PC-3 (cell line): ENCODE data around the gene DIP2C. TPM values are rescaled to one million over a fixed set of nuclear protein-coding genes. Genes with fewer than 3 reads are reported as not detected.

Experiments used
- ATAC-seq: fragments of 200-7000 bp; cut with Tn5 transposase; 2 replicates; pipeline ENCODE4 v1.9.1; 2020; ENCODE audit warnings: mild to moderate bottlenecking, moderate library complexity
- BruUV-seq: library from RNA; stranded (reverse); fragments of 400-500 nt; replicated peaks from 2 replicates; lab custom pipeline; 2021; lab: Mats Ljungman, UMichigan
- CTCF ChIA-PET: fragments of 300-600 bp; sonication (Branson Sonifier 250); formaldehyde crosslinking; loops from one replicate; lab custom pipeline; 2022; ENCODE audit warnings: antibody characterized with exemption; lab: Charles Lee
- POLR2A ChIA-PET: fragments of 300-600 bp; sonication (Branson Sonifier 250); formaldehyde crosslinking; loops from one replicate; lab custom pipeline; 2022; ENCODE audit warnings: antibody characterized with exemption; ENCODE audit not compliant: unreplicated experiment; lab: Charles Lee
- DNase-seq: peaks from one replicate; pipeline ENCODE4 v3.0.0-alpha.2; 2015
- H2AFZ ChIP-seq: fragments of 300-600 bp; sonication (generic); 2 replicates; pipeline ENCODE4 v1.6.0; 2016; ENCODE audit warnings: antibody characterized with exemption, low read length
- H3F3A ChIP-seq: fragments of 300-600 bp; sonication (generic); one replicate; pipeline ENCODE4 v1.6.0; 2017; ENCODE audit warnings: antibody characterized with exemption, low read length, control low read depth, mild to moderate bottlenecking; ENCODE audit not compliant: unreplicated experiment
- H3K27ac ChIP-seq: fragments of 300-600 bp; sonication (generic); 2 replicates; pipeline ENCODE4 v1.5.1; 2016; ENCODE audit warnings: mild to moderate bottlenecking, low read length
- H3K27me3 ChIP-seq: fragments of 300-600 bp; sonication (generic); 2 replicates; pipeline ENCODE4 v1.6.1; 2016; ENCODE audit warnings: low read length, mixed read lengths
- H3K36me3 ChIP-seq: fragments of 300-600 bp; sonication (generic); 2 replicates; pipeline ENCODE4 v1.6.1; 2016; ENCODE audit warnings: low read depth, mixed run types, low read length, mixed read lengths
- H3K4me1 ChIP-seq: fragments of 300-600 bp; sonication (generic); 2 replicates; pipeline ENCODE4 v1.5.1; 2016; ENCODE audit warnings: low read length; ENCODE audit not compliant: insufficient read depth
- H3K4me2 ChIP-seq: fragments of 300-600 bp; sonication (generic); 2 replicates; pipeline ENCODE4 v1.6.0; 2016; ENCODE audit warnings: low read length
- H3K4me3 ChIP-seq: fragments of 300-600 bp; sonication (generic); 2 replicates; pipeline ENCODE4 v1.5.1; 2016; ENCODE audit warnings: mild to moderate bottlenecking, low read length, mixed read lengths
- H3K79me2 ChIP-seq: fragments of 300-600 bp; sonication (generic); 2 replicates; pipeline ENCODE4 v1.6.1; 2017; ENCODE audit warnings: low read length, mixed read lengths
- H3K9ac ChIP-seq: fragments of 300-600 bp; sonication (generic); 2 replicates; pipeline ENCODE4 v1.6.0; 2016; ENCODE audit warnings: mild to moderate bottlenecking, low read length
- H3K9me2 ChIP-seq: fragments of 300-600 bp; sonication (generic); replicated peaks from 2 replicates; pipeline ENCODE4 v1.6.1; 2016; ENCODE audit warnings: mixed run types, low read length, mixed read lengths
- H3K9me3 ChIP-seq: fragments of 300-600 bp; sonication (generic); 2 replicates; pipeline ENCODE4 v1.6.1; 2016; ENCODE audit warnings: low read length, mixed read lengths
- H4K20me1 ChIP-seq: fragments of 300-600 bp; sonication (generic); 2 replicates; pipeline ENCODE4 v1.6.1; 2016; ENCODE audit warnings: low read length, mixed read lengths
- EZH2 ChIP-seq: fragments of 300-600 bp; sonication (generic); IDR thresholded peaks from one replicate; pipeline ENCODE4 v1.6.1; 2017; ENCODE audit warnings: antibody characterized with exemption, mild to moderate bottlenecking, low read length; ENCODE audit not compliant: unreplicated experiment
- EZH2phosphoT487 ChIP-seq: fragments of 300-600 bp; sonication (generic); IDR thresholded peaks from 2 replicates; pipeline ENCODE4 v1.6.1; 2018; ENCODE audit warnings: mild to moderate bottlenecking, antibody characterized with exemption, low read length, borderline replicate concordance
- intact Hi-C: fragments of 100-400 bp; cut with micrococcal nuclease; formaldehyde crosslinking; loops from 2 replicates; pipeline ENCODE4 v1.9.0; 2023
- total RNA-seq: library from RNA; depleted of rRNA; stranded (reverse); fragments of >200 nt; gene quantifications from 2 replicates; pipeline ENCODE4 v1.2.3, GENCODE V29; 2014
- TF ChIP-seq, protein P1 (sequence below): fragments of 300-600 bp; sonication (generic); conservative IDR thresholded peaks from 2 replicates; pipeline ENCODE4 v1.5.1; 2017; ENCODE audit warnings: antibody characterized with exemption, low read depth, mild to moderate bottlenecking, low read length

The DIP2C gene
- total RNA-seq, 1 experiment from 2014 or later: 3.1 TPM

DNA sequence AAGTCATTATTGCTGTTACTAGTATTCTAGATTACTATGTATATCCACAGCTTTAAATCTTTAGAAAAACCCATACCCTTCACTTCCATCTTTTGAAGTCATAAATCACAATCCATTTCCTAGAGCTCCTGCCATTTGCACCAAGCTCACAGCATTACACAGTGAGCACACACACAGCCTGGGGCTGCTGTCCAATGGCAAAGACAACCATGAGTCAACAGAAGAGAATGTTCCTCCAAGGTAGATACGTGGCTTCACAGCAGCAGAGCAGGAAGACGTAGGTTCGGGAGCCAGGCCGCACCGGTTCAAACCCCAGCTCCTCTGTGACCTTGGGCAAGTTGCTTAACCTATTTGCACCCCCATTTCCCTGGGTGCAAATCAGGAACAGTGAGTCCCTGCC lies 234.6 kb downstream of the DIP2C start:
- intact Hi-C loops: no loop called here
- DNase-seq (peak; percentile 84), ATAC-seq (peak; percentile 98)
- Histone ChIP-seq H3K4me2 (no peak overlapping the region), H3K9me2 (no peaks in the 10 kb centered on the region), H2AFZ (no peak overlapping the region), H4K20me1 (no peaks in the 10 kb centered on the region), H3K27ac (no peak overlapping the region), H3K36me3 (no peaks in the 10 kb centered on the region), H3K9me3 (no peaks in the 10 kb centered on the region), H3K79me2 (no peaks in the 10 kb centered on the region), H3K9ac (no peak overlapping the region), H3F3A (no peaks in the 10 kb centered on the region), H3K4me3 (no peak overlapping the region), H3K4me1 (peaks cover 7% of the 10 kb centered on the region), H3K27me3 (no peaks in the 10 kb centered on the region)
- TF ChIP-seq EZH2phosphoT487: no peak
- no TSS peak for BruUV-seq
- POLR2A ChIA-PET: interaction anchor here (0.5 kb wide), 1 partner anchor 249 kb away, joined by 4 read pairs; no protein-coding TSS in a partner anchor
- CTCF ChIA-PET: no interaction called here

DNA sequence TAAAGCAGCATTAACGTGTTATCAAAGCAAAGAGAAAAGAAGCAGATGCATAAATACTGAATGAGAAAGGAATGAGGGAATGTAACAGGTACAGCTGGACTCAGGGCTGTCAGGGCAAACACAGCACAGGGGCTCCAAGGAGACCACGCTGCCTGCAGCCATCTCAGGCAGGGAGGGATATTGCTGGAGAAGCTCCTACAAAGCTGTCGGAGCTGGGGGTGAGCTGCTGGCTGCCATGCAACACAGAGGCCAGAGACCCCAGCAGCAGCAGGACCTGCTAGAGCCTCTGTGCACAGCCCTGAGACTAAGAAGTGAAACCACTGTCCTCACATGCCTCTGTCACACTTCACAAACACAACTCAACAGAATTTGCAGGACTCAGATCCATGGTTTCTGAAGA lies 235.8 kb downstream of the DIP2C start:
- no peak overlapping the region for H3K9ac ChIP-seq
- no peak overlapping the region for H3K4me3 ChIP-seq
- no peak overlapping the region for H2AFZ ChIP-seq
- ChIA-PET POLR2A (no interaction called here), CTCF (no interaction called here)
- BruUV-seq: no TSS peak
- no peaks in the 10 kb centered on the region for H3K9me3 ChIP-seq
- DNase-seq (no peak), ATAC-seq (no peak)
- no peaks in the 10 kb centered on the region for H4K20me1 ChIP-seq
- no peaks in the 10 kb centered on the region for H3K27me3 ChIP-seq
- TF ChIP-seq, protein P1, sequence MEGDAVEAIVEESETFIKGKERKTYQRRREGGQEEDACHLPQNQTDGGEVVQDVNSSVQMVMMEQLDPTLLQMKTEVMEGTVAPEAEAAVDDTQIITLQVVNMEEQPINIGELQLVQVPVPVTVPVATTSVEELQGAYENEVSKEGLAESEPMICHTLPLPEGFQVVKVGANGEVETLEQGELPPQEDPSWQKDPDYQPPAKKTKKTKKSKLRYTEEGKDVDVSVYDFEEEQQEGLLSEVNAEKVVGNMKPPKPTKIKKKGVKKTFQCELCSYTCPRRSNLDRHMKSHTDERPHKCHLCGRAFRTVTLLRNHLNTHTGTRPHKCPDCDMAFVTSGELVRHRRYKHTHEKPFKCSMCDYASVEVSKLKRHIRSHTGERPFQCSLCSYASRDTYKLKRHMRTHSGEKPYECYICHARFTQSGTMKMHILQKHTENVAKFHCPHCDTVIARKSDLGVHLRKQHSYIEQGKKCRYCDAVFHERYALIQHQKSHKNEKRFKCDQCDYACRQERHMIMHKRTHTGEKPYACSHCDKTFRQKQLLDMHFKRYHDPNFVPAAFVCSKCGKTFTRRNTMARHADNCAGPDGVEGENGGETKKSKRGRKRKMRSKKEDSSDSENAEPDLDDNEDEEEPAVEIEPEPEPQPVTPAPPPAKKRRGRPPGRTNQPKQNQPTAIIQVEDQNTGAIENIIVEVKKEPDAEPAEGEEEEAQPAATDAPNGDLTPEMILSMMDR: no peak
- no peak for TF ChIP-seq EZH2phosphoT487
- TF ChIP-seq EZH2: no peak
- no peaks in the 10 kb centered on the region for H3F3A ChIP-seq
- H3K9me2 ChIP-seq: no peaks in the 10 kb centered on the region
- no peaks in the 10 kb centered on the region for H3K36me3 ChIP-seq
- no peak overlapping the region for H3K4me2 ChIP-seq
- intact Hi-C loops: no loop called here
- no peak overlapping the region for H3K27ac ChIP-seq
- H3K79me2 ChIP-seq: no peaks in the 10 kb centered on the region
- peaks cover 7% of the 10 kb centered on the region for H3K4me1 ChIP-seq

DNA sequence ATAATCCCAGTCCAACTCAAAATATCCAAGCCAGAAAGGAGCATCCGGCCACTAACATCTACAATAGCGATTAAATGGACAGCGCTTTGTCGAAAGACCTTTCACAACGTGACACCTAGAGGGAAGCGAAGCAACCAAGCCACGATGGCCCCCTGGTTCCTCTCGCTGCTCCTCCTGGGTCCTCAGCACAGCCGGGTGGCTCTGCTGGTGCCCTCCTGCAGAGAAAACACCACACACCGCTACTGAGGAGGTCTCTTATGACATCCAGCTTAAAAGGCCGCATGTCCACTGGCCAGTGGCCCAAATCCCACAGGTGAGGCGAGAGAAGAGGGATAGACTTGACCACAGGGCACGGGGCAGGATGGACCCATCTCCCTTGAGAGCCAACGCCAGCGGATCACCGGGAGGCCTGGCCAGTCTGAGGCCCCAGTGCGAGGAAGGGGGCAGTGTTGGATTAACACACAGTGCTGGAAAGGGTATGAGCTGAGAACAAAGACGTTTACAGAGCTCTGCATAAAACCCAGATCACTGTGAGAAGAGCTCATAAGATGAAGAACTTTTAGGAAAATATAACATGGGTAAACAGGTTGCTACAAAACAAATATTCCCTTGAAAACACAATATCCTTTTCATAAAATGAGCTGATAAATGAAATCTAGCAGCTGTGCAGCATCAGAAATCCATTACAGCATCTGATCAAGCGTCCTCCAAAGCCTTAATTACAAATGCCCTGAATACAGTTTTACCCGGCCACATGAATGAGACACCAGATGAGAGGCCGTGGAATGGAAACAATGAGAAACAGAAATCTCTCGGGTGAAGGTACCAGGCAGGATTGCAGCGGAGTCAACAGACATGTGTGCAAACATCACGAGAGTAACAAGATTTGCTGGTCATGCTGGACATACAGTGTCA lies 236.7 kb downstream of the DIP2C start:
- TF ChIP-seq, protein P1: no peak
- TF ChIP-seq EZH2phosphoT487 (no peak), EZH2 (no peak)
- H3K4me2 ChIP-seq: no peak overlapping the region
- ATAC-seq (no peak), DNase-seq (no peak)
- no peaks in the 10 kb centered on the region for H3K27me3 ChIP-seq
- POLR2A ChIA-PET: no interaction called here
- no peak overlapping the region for H3K9ac ChIP-seq
- no peaks in the 10 kb centered on the region for H3K9me3 ChIP-seq
- intact Hi-C loops: no loop called here
- no peak overlapping the region for H2AFZ ChIP-seq
- peaks cover 7% of the 10 kb centered on the region for H3K4me1 ChIP-seq
- no peak overlapping the region for H3K27ac ChIP-seq
- H3K4me3 ChIP-seq: no peak overlapping the region
- H3F3A ChIP-seq: no peaks in the 10 kb centered on the region
- H3K79me2 ChIP-seq: no peaks in the 10 kb centered on the region
- no peaks in the 10 kb centered on the region for H4K20me1 ChIP-seq
- no TSS peak for BruUV-seq
- no peaks in the 10 kb centered on the region for H3K9me2 ChIP-seq
- H3K36me3 ChIP-seq: no peaks in the 10 kb centered on the region
- CTCF ChIA-PET: no interaction called here
